SHP77 treated with DMSO at 0.1 percent for 48 hours (cell line): ENCODE data around the gene CCL19.

Experiments used
- DNase-seq: peaks from one replicate; lab custom pipeline; 2025; lab: John Stamatoyannopoulos, UW

The CCL19 gene

DNA sequence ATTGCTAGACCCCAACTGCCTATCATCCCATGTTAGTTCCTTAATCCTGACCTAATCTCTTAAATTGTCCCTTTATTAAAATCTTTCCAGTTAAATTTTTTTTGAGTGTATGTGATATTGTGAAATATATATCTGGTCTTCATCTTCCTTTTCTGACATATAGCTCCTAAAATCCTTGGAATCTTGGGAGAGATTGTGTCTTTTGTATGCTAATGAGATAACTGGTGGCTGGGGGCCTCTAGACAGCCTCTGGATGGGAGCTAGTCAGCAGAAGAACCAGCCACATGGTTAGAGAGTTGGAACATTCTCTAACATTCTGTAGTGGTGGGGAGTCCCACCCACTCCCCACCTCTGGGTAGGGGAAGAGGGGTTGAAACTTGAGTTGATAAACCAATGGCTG is 3.7 kb upstream of the CCL19 start:
- no peak for DNase-seq

DNA sequence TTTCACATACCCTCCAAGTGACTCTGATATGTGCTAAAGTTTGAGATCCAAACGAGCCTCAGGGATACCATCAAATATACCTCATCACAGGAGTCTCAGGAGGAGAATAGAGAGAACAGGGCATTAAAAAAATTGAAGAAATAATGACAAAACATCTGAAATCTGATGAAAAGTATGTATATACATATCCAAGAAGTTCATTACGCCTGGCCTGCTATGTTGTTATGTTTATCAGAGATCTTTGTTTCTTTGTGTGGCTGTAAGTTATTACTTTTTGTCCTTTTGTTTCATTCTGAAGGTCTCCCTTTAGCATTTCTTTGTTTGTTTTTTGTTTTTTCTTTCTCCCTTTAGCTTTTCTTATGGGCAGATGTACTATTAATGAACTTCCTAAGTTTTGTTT is 2.5 kb upstream of the CCL19 start:
- DNase-seq, result no peak

DNA sequence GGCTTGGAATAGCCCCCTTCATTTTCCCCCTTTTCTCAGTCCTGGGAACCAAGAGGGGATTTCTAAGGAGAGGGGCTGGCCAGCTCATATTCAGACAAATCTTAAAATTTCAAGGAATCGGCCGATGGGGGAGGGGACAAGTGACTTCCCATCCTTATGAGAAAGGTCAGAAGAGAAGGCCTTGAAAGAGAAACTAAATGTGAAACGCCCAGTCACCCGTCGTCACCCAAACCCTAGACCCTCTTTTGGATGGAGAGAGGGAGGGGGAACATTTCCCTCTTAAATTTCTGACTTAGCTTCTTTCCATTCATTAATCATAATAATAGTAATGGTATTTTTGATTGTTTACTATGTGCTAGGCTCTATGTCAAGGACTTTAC is 850 bp upstream of the CCL19 start:
- DNase-seq, result no peak

DNA sequence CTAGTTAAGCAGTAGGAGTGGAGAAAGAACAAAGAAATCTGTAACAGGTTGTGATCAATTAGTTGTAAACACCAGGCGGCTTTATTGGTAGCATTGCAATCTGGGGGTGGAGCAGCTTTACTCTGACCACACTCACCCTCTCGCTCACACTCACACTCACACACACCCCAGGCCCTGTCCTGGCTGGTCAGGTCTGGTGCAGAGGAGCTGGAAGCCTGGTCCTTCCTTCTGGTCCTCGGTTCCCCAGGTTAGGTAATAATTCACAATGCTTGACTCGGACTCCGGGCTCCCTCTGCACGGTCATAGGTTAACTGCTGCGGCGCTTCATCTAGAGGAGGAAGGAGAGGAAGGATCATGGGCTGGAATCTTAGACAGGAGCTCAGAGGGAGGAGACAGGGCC is 1.6 kb downstream of the CCL19 start:
- no peak for DNase-seq

DNA sequence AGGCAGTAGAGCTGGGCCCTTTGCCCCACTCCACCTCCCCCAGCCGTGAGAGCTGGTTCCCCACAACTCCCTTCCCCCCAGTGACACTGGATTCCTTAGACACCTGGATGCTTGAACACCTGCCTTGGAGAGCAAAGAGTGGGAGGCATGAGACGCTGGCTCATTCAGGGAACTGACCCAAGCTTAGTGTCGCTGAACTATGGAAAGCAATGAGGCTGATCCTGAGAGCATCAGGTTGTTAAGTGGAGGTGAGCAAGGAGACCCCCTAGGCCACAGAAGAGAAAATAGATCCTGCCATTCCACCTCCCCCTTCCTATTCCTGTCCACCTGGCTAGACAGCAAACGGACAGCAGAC is 2.0 kb downstream of the CCL19 start:
- DNase-seq, result peak; percentile 0

DNA sequence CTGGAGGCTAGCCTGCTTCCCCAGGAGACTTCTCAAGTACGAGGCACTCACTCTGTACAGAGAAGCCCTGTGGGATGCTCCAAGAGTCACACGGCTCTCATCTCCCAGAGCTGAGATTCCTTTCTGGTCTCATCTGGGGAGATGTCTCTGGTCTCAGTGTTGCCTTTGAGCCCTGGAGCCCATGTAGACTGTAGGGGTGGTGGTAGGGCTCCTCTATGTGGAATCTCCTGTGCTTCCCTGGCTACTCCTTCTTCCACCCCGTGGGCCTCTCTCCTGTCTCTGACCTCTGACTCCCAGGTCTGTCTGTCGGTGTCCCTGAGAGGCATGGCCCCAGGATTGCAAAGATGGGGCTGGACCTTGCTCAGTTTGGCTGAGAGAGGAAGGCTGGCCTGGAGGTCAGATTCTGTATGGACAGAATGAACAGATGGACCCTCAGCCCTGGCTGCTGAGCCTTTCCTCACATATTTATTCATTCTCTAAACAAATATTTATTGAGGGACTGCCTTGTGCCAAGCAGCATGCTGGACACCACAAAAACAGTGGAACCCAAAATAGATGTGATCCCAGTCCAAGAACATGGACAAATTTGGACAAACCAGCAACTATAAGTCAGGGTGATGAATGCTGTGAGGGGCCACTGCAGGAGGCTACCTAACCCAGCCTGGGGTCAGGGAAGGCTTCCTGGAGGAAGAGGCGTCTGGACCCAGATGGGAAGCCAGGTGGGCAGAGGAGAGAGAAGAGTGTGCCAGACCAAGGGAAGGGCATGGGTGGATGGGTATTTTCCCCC is 2.6 kb downstream of the CCL19 start:
- DNase-seq, result peak; percentile 0

DNA sequence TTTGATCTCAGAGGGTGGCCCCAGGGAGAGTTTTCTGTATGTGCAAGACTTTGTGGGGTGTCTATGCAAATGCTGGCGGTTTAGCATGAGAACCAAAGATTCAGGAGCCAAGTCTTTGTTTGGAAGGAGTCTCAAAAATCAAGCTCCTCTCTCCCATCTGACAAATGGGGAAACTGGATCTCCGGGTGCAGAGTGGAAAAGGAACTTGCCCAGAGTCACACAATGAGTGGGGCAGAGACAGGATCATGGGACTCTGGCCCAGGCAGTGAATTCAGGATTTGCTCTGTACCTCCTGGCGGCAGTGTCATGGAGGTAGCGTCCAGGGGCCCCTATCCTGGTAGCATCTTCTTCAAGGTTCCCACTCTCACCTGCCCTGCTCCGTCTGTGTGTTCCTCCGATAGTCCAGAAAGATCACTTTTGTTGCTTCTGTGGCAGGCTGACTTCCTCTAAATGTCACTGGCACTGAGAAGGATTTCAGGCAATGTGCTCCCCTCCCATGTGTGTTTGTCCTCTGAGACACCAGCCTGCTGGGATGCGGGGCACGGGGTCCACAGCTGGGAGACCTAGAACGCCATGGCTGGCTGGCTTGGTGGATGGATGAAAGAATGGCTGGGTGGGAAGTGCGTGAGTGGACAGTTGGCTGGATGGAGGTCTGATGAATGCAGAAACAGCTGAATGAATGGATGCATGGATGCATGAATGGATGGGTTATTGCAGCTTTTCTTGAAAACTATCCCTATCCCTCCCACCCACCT is 3.6 kb downstream of the CCL19 start:
- DNase-seq, result no peak

DNA sequence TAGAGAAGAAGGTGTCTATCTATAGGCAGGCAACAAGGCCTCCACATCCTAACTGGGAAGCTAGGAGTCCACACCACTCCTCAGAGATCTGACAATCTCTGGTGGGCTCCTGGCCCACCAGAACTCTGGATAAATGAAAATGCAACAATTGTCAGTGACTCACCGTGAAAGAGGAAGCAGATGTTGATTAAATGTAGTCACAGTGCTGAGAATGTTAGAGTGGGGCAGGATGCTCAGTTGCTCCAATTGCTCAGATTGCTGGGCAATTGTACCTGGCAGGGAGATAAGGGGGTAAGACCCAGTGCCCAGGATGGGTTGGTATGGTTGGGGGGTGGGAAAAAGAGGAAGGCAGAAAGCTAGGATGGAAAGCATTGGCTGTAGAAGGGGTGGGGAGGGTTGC is 4.3 kb downstream of the CCL19 start:
- DNase-seq, result no peak

DNA sequence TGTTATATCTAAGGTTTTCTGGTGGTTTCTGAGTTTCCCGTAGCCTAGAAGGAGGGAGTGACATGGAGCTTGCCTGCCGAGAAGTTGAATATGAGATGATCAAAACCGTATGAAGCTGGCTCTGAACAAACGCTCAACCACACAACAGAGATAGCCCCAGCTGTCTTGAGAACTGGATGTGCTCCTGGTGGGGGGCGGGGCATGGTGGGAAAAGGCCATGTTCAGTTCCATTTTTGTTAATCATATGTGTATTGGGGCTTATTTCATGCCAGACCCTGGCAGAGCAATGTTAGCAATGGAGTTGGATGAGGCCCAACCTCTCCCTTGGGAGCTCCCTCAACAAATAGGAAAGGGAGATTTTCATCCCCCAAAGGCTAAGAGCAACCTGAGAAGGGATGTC is 4.8 kb downstream of the CCL19 start:
- DNase-seq, result no peak

DNA sequence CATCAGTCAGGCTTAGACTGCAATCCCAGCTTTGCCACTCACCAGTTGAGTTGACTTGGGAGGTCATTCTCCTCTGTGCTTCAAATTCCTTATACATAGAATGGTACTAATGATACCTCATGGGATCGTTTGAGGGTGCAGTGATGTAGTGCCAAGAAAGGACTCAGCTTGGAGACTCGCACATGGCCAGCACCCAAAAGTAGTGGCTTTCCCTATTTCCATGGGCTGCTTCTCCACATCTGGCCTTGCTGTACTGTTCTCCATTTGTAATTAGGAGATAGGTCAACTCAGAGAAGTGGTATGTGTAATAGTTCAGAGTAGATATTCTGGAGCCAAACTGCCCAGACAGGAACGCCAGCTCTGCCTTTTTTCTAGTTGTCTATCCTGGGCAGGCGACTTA is 5.5 kb downstream of the CCL19 start:
- DNase-seq, result no peak

DNA sequence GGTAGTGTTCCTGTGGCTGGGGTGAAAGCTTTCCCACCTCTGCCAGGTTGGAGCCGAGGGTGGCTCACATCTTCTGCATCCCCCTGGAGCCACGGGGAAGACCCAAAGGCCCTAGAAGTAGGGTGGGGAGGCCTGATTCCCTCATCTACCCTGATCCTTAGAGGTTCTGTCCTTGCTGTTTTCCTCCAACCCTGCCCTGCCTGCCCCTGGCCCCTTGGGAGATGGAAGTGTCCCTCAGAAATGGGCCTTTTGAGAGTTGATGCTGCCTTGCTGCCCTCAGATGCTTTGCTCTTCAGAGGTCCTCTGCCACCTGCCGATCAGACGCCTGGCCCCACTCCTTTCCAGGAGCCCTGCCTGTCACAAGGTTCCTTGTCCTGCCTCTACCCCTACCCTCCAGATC is 6.3 kb downstream of the CCL19 start:
- no peak for DNase-seq

DNA sequence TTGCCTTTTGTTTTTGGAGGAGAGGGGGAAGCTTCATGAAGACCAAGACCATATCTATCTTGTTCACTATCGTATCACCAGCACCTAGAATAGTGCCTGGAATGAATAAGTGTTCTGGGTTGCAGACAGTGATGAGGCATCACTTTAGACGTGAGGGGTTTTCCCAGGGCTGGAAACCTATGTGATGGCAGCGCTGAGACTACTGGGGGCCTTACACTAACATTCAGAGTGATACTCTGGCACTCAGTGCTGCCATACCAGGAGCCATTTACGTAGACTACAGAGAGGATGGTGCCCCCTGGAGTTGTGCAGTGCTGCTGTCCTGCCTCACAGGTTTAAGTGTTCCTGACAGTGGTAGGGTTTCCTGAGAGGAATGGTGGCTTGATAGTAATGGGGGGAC is 6.9 kb downstream of the CCL19 start:
- DNase-seq, result no peak

DNA sequence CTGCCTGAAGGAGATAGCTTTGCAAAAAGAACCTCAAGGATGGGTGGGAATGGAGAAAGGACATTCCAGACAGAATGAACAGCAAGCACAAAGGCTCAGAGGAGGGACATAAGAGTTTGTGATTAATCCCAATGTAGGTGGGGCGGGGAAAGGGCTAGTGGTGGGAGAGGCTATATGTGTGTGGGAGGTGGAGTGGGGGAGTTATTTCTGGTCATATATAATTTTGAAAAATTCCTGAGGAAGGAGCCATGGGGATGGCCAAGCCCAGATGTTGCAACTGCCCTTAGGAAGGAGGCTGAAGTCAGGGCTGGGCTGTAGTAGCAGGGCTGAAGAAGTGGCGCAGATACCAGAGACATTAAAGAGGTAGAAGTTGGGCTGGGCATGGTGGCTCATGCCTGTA is 15.2 kb downstream of the CCL19 start:
- DNase-seq, result no peak

DNA sequence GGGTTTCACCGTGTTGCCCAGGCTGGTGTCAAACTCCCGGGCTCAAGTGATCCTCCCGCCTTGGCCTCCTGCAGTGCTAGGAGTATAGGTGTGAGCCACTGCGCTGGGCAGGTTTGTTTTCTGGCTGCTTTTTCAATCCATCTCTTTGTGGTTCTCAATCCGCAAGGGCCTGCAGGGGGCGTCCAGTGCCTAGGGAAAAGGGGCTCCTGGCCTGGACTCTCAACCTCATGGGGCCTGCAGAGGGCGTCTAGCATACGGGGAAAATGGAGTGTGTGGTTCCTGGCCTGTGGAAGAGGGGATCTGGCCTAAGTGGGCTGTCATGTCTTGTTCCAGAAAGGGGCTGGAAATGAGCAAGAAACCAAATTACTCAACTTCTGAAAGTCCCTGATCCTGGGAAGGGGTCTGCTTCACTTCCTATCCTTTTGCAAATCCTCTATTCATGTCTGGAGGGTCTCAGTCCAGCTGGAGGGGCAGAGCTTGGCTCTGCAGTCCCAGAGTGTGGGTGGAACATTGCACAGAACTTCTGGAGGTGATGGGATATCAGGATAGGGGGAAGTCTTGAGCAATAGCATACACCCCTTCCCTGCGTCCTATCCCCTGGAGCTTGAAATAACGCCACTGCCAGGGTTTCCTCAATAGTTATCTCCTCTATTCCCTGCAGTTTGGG is 15.9 kb downstream of the CCL19 start:
- DNase-seq, result peak; percentile 34

DNA sequence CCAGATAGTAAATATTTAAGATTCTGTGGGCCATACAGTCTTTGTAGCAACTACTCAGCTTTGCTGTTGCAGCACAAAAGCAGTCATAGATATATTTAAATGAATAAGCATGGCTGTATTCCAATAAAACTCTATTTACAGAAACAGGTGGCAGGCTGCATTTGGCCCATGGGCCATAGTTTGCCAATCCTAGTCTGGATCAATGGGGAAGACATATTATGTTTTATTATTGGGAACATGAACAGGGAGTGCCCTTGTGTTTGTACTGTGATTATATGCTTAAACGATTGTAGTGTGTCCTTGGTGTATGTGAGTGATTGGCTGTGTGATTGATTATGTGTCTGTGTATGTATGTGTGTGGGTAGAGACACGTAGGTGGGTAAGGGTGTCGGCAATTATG is 16.6 kb downstream of the CCL19 start:
- DNase-seq, result no peak

DNA sequence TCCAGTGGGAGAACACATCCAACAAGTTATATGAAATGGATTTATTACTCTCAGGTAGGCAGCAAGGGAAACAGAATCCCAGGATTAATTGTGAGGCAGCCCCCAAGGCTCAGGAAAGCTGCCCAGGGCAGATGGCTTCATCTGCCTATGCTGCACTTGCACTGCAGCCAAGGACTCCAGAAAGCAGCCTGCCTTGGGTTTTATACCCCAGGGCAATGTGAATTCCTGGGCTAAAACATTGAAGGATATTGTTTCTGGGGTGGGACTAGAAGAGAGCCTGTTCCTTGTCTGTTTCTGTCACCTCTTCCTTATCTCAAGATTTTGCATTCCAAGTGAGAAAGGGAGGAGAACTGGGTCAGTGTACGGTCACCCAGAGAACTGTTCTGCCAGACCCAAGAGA is 19.8 kb downstream of the CCL19 start:
- no peak for DNase-seq

DNA sequence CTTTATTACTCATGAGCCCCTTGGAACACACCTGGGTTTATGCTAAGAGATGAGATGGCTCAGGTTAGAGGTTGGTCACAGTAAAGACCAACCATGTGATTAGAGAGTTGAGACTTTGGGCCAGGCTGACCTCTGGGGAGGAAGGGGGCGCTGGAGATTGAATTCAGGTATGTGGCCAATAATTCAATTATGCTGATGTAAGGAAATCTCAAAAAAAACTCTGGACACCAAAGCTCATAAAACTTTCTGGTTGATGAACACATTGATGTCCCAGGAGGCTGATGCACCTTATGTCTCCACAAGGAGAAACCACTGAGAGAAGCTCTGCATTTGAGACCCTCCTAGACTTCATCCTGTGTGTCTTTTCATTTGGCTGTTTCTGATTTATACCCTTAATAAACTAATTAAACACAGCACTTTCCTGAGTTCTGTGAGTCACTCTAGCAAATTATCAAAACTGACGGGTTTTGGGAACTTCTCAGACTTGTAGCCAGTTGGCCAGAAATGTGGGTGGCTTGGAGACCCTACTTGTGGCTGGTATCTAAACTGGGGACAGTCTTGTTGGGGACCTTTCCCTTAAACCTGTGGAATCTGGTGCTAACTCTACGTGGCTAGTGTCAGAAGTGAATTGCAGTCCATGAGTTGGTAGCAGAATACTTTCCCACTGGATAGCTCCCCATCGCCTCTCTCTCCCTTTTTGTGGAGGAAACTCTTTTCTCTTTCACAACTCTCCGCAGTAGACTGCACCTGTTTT is 21.1 kb downstream of the CCL19 start:
- DNase-seq, result no peak

DNA sequence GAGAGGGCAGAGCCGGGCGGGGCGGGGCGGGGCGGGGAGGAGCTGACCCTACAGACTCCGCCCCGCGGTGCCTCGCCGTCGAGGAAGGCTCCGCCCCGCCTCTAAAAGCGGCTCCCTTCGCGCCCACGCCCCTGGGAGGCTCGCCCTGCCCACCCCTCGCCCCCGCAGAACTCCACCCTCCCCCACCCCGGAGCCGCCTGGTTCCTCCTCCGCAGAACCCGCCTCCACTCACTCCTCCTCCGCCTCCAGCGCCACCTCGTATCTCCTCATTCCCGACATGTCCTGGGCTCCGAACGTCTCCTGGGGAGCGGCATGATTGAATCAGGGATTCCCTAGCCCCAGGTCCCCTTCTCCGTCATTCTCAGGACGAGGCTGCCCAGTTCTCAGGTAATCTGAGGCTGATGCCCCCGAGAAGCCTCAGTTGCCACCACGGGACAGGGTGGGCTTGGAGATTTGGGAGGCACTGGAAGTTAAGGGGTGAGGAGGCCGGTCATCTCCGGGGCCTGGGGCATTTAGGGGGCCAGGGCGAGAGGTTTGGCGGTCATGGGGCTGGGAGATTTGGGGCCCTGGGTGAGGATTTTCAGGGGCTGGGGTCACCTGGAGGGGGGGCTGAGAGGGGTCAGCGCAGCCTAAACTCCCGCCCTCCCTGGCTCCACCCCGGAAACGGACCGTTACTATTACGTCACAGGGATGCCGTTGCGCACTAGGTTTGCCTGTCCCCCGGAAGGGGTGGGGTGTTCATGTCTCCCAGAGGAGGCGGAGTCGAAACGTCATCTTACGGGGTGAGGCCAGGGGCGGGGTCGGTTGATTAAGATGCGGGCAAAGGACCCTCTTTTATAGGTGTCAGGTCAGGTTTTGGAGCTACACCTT is 25.5 kb downstream of the CCL19 start:
- peak; percentile 50 for DNase-seq

DNA sequence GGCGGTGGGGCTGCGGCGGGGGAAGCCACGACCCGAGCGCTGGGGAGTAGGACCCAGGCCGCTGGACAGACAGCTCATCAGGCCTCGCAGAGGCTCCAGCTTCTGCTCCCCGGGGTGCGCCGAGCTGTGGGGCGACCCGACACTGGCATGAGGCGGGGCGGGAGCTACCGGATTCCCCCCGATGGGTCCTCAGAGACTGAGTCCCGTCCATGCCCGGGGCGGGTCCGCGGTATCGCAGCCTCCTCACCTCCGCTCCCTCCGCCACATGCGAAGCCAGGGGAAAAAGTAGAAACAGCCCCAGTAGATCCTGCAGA is 26.1 kb downstream of the CCL19 start:
- DNase-seq, result no peak

DNA sequence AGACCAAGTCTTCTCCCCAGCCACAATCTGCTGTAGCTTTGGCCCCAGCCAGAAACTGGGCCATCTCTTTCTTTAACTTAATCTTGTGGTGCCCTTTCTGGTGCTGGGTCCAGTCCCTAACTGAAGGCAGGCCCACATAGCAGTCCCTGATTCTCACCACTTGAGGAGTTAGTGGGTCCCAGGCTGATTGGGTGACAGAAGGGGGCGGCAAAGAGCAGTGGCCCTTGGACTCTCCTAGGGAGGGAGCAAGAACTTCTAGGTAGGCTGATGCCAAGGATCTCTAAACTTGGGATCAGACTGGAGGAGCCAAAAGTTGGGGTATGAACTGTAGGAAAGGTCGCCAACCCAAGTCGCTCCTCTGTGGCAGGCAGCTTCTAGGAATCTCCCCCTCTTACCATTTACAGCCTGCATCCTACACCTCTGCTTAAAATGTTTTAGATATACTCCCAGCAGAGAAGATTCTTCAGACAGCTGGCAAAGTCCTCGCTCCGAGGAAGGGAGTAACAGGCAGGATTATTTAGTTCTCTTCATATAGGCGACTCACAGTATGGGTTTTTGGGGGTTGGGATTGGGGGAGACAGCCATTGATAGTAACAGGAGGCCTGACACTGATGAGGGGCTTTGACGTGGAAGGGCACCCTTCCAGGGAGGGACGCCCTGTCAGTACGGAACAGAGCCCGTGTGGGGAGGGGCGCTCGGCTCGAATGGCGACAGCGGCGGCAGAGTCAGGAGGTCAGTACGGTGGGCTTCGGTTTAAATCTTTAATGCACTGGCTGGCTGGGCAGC is 26.6 kb downstream of the CCL19 start:
- DNase-seq, result no peak

DNA sequence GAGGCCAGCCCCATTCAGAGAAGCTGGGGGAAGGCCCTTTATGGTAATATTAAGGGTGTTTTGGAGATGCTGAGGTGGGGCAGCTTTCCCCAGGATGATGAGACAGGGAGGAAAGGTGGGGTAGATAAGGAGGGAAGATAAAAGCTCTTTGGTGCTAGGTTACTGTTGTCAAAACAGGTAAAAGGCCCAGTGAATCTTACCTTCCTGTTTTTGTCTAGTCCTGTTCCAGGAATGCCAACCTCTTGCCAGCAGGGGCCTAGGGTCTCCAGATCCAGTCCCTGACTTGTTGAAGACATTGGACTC is 27.8 kb downstream of the CCL19 start:
- DNase-seq, result no peak
